ENCODE data around the gene PDCD6IP.

The PDCD6IP gene

DNA sequence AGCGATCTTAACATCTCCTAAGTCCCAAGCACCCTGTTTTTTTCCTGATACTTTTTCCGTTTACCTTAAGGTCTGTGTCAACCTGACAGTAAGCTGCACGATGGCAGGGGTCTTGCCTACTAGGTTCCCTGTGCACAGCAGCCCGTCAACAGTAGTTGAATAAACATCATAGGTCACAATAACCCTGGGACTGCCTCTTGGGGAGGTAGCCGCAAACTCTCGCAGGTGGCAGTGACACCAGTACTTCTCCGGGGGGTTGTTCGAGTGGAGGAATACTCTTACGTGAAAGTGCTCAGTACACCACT is 365 bp upstream of the PDCD6IP start:
- H3K4me1 ChIP-seq (ENCODE audit: control insufficient read depth, insufficient read depth, low read length): peaks cover 38% of the 10 kb centered on the region

DNA sequence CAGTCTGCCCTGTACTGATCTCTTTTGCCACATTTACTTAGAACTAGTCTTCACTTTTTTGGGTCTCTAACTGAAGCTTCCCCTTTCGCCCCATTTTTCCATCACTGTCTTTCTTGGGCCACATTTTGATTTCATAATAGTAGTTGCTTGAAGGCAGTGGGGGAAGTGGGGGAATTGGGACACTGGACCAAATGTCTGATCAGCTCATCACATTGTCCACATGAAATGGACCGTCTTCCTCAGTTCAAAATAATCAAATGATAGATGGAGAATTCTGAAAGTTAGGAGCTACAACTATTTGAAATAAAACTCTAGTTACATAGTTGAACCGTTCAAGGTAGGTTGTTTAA is 747 bp downstream of the PDCD6IP start:
- Histone ChIP-seq H3K9ac (ENCODE audit: low read length) (peak overlapping the region; percentile 98), H3K4me3 (ENCODE audit: low read length) (peak overlapping the region; percentile 96), H3K36me3 (ENCODE audit: control insufficient read depth, insufficient read depth, low read length, severe bottlenecking) (peaks cover 13% of the 10 kb centered on the region), H3K9me3 (ENCODE audit: control insufficient read depth, low read length) (no peaks in the 10 kb centered on the region), H3K4me1 (ENCODE audit: control insufficient read depth, insufficient read depth, low read length) (peaks cover 39% of the 10 kb centered on the region), H3K27me3 (replicated peaks; ENCODE audit: control insufficient read depth, insufficient read depth, low read length) (no peaks in the 10 kb centered on the region)
- no peak for DNase-seq (ENCODE audit: low read depth)

More for the DNA sequence above, 365 bp upstream of the PDCD6IP start:
- Histone ChIP-seq H3K9me3 (ENCODE audit: control insufficient read depth, low read length) (no peaks in the 10 kb centered on the region), H3K4me3 (ENCODE audit: low read length) (peak overlapping the region; percentile 96), H3K36me3 (ENCODE audit: control insufficient read depth, insufficient read depth, low read length, severe bottlenecking) (peaks cover 6% of the 10 kb centered on the region), H3K27me3 (replicated peaks; ENCODE audit: control insufficient read depth, insufficient read depth, low read length) (no peaks in the 10 kb centered on the region), H3K9ac (ENCODE audit: low read length) (peak overlapping the region; percentile 98)
- DNase-seq (ENCODE audit: low read depth): no peak

- Histone ChIP-seq H3K27me3 (replicated peaks; ENCODE audit: control insufficient read depth, insufficient read depth, low read length) (no peaks in the 10 kb centered on the region), H3K4me1 (ENCODE audit: control insufficient read depth, insufficient read depth, low read length) (peaks cover 40% of the 10 kb centered on the region), H3K9ac (ENCODE audit: low read length) (no peak overlapping the region), H3K36me3 (ENCODE audit: control insufficient read depth, insufficient read depth, low read length, severe bottlenecking) (peaks cover 24% of the 10 kb centered on the region), H3K4me3 (ENCODE audit: low read length) (no peak overlapping the region), H3K9me3 (ENCODE audit: control insufficient read depth, low read length) (no peaks in the 10 kb centered on the region)
- no peak for DNase-seq (ENCODE audit: low read depth)
Observed at GRCh38 chr3:33803252-33803651, 4.8 kb downstream of the PDCD6IP start.

- H3K4me1 ChIP-seq (ENCODE audit: control insufficient read depth, insufficient read depth, low read length): peaks cover 40% of the 10 kb centered on the region
- no peaks in the 10 kb centered on the region for H3K27me3 ChIP-seq (replicated peaks; ENCODE audit: control insufficient read depth, insufficient read depth, low read length)
- H3K36me3 ChIP-seq (ENCODE audit: control insufficient read depth, insufficient read depth, low read length, severe bottlenecking): peaks cover 29% of the 10 kb centered on the region
- H3K9ac ChIP-seq (ENCODE audit: low read length): no peak overlapping the region
- no peaks in the 10 kb centered on the region for H3K9me3 ChIP-seq (ENCODE audit: control insufficient read depth, low read length)
- no peak overlapping the region for H3K4me3 ChIP-seq (ENCODE audit: low read length)
- DNase-seq (ENCODE audit: low read depth): no peak
Observed at GRCh38 chr3:33803894-33804526, 5.6 kb downstream of the PDCD6IP start.

DNA sequence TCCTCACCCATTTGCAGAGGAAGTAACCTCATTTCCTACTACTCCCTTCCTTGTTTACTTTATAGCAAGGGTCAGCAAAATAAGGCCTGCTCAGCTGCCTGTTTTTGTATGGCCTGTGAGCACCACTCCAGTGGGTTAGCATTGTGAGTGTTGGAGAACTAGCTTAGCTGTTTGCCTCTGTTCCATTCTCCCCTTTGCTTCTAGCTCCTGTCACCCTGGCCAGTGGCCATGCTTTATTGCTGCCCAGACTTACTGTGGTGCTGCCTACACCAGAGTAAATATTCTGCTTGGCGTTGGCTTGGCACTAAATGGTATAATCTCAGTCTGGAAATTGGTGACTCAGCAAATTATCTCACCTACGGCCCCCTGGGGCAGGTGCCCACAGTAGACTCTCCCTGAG is 8.8 kb downstream of the PDCD6IP start:
- no peak for DNase-seq (ENCODE audit: low read depth)
- H3K9ac ChIP-seq (ENCODE audit: low read length): no peak overlapping the region
- no peaks in the 10 kb centered on the region for H3K9me3 ChIP-seq (ENCODE audit: control insufficient read depth, low read length)
- H3K4me3 ChIP-seq (ENCODE audit: low read length): no peak overlapping the region
- H3K36me3 ChIP-seq (ENCODE audit: control insufficient read depth, insufficient read depth, low read length, severe bottlenecking): peaks cover 34% of the 10 kb centered on the region
- H3K4me1 ChIP-seq (ENCODE audit: control insufficient read depth, insufficient read depth, low read length): peaks cover 12% of the 10 kb centered on the region
- no peaks in the 10 kb centered on the region for H3K27me3 ChIP-seq (replicated peaks; ENCODE audit: control insufficient read depth, insufficient read depth, low read length)

- Histone ChIP-seq H3K4me1 (ENCODE audit: control insufficient read depth, insufficient read depth, low read length) (peaks cover 7% of the 10 kb centered on the region), H3K9ac (ENCODE audit: low read length) (no peak overlapping the region), H3K27me3 (replicated peaks; ENCODE audit: control insufficient read depth, insufficient read depth, low read length) (no peaks in the 10 kb centered on the region), H3K4me3 (ENCODE audit: low read length) (no peak overlapping the region), H3K36me3 (ENCODE audit: control insufficient read depth, insufficient read depth, low read length, severe bottlenecking) (peaks cover 34% of the 10 kb centered on the region), H3K9me3 (ENCODE audit: control insufficient read depth, low read length) (no peaks in the 10 kb centered on the region)
- DNase-seq (ENCODE audit: low read depth): no peak
Observed at GRCh38 chr3:33808559-33808958, 10.1 kb downstream of the PDCD6IP start.

DNA sequence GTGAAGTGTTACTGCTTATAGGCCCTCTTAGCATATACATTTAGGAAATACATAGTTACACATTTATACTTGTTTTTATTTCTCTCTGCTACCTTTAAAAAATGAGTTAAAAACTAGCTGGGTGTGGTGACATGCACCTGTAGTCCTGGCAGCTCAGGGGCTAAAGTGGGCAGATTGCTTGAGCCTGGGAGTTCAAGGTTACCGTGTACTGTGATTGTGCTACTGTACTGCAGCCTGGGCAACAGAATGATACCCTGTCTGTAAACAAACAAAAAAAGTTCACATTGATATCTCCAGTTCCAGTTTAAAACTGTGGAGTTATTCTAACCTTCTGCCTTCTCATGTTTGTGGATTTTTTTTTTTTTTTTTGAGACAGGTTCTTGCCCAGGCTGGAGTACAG is 12.1 kb downstream of the PDCD6IP start:
- H3K9ac ChIP-seq (ENCODE audit: low read length): no peak overlapping the region
- H3K36me3 ChIP-seq (ENCODE audit: control insufficient read depth, insufficient read depth, low read length, severe bottlenecking): peaks cover 41% of the 10 kb centered on the region
- H3K4me3 ChIP-seq (ENCODE audit: low read length): no peak overlapping the region
- DNase-seq (ENCODE audit: low read depth): no peak
- no peaks in the 10 kb centered on the region for H3K27me3 ChIP-seq (replicated peaks; ENCODE audit: control insufficient read depth, insufficient read depth, low read length)
- no peaks in the 10 kb centered on the region for H3K9me3 ChIP-seq (ENCODE audit: control insufficient read depth, low read length)
- peaks cover 7% of the 10 kb centered on the region for H3K4me1 ChIP-seq (ENCODE audit: control insufficient read depth, insufficient read depth, low read length)

DNA sequence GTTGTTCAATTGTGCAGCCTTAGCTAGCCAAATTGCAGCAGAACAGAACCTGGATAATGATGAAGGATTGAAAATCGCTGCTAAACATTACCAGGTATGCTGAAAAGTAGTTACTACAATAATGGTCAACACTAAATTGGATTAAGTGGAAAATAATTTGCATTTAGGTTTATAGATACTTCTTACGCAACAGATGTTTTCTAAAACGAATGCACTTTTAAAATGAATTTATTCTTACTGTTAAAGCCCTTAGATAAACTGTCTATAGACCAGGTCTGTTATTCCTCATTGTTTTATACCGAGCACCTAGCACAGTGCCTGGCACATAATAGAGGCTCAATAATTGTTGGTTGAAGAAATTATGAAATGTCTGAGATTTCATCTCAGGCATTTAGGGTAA is 23.6 kb downstream of the PDCD6IP start:
- Histone ChIP-seq H3K36me3 (ENCODE audit: control insufficient read depth, insufficient read depth, low read length, severe bottlenecking) (peaks cover 64% of the 10 kb centered on the region), H3K9ac (ENCODE audit: low read length) (no peak overlapping the region), H3K4me1 (ENCODE audit: control insufficient read depth, insufficient read depth, low read length) (peaks cover 17% of the 10 kb centered on the region), H3K27me3 (replicated peaks; ENCODE audit: control insufficient read depth, insufficient read depth, low read length) (no peaks in the 10 kb centered on the region), H3K9me3 (ENCODE audit: control insufficient read depth, low read length) (no peaks in the 10 kb centered on the region), H3K4me3 (ENCODE audit: low read length) (no peak overlapping the region)
- DNase-seq (ENCODE audit: low read depth): no peak

- Histone ChIP-seq H3K9me3 (ENCODE audit: control insufficient read depth, low read length) (no peaks in the 10 kb centered on the region), H3K4me3 (ENCODE audit: low read length) (no peak overlapping the region), H3K36me3 (ENCODE audit: control insufficient read depth, insufficient read depth, low read length, severe bottlenecking) (peaks cover 77% of the 10 kb centered on the region), H3K4me1 (ENCODE audit: control insufficient read depth, insufficient read depth, low read length) (peaks cover 17% of the 10 kb centered on the region), H3K27me3 (replicated peaks; ENCODE audit: control insufficient read depth, insufficient read depth, low read length) (no peaks in the 10 kb centered on the region), H3K9ac (ENCODE audit: low read length) (no peak overlapping the region)
- DNase-seq (ENCODE audit: low read depth): no peak
Observed at GRCh38 chr3:33823821-33824220, 25.4 kb downstream of the PDCD6IP start.

GRCh38 chr3:33825111-33825510 is 26.7 kb downstream of the PDCD6IP start:
- no peak for DNase-seq (ENCODE audit: low read depth)
- peaks cover 90% of the 10 kb centered on the region for H3K36me3 ChIP-seq (ENCODE audit: control insufficient read depth, insufficient read depth, low read length, severe bottlenecking)
- H3K4me1 ChIP-seq (ENCODE audit: control insufficient read depth, insufficient read depth, low read length): peaks cover 12% of the 10 kb centered on the region
- H3K9me3 ChIP-seq (ENCODE audit: control insufficient read depth, low read length): no peaks in the 10 kb centered on the region
- H3K4me3 ChIP-seq (ENCODE audit: low read length): no peak overlapping the region
- no peak overlapping the region for H3K9ac ChIP-seq (ENCODE audit: low read length)
- no peaks in the 10 kb centered on the region for H3K27me3 ChIP-seq (replicated peaks; ENCODE audit: control insufficient read depth, insufficient read depth, low read length)

DNA sequence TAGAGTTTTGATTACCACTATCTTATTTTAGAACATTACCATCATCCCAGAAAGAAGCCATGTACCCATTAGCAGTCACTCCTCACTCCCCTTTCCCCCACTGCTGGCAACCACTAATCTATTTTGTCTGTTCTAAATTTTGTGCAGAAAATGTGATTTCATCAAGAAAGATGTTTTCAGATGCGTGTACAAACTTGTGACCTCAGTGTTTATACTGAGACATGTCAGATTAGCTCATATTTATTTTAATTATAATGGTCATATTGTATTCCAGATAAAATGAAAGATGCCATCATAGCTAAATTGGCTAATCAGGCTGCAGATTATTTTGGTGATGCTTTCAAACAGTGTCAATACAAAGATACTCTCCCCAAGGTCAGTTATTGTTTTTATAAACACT is 27.8 kb downstream of the PDCD6IP start:
- H3K4me3 ChIP-seq (ENCODE audit: low read length): no peak overlapping the region
- peak; percentile 51 for DNase-seq (ENCODE audit: low read depth)
- H3K27me3 ChIP-seq (replicated peaks; ENCODE audit: control insufficient read depth, insufficient read depth, low read length): no peaks in the 10 kb centered on the region
- H3K36me3 ChIP-seq (ENCODE audit: control insufficient read depth, insufficient read depth, low read length, severe bottlenecking): peaks cover 90% of the 10 kb centered on the region
- H3K9me3 ChIP-seq (ENCODE audit: control insufficient read depth, low read length): no peaks in the 10 kb centered on the region
- H3K4me1 ChIP-seq (ENCODE audit: control insufficient read depth, insufficient read depth, low read length): peaks cover 17% of the 10 kb centered on the region
- no peak overlapping the region for H3K9ac ChIP-seq (ENCODE audit: low read length)

- Histone ChIP-seq H3K9ac (ENCODE audit: low read length) (no peak overlapping the region), H3K36me3 (ENCODE audit: control insufficient read depth, insufficient read depth, low read length, severe bottlenecking) (peaks cover 89% of the 10 kb centered on the region), H3K27me3 (replicated peaks; ENCODE audit: control insufficient read depth, insufficient read depth, low read length) (no peaks in the 10 kb centered on the region), H3K4me3 (ENCODE audit: low read length) (no peak overlapping the region), H3K9me3 (ENCODE audit: control insufficient read depth, low read length) (no peaks in the 10 kb centered on the region), H3K4me1 (ENCODE audit: control insufficient read depth, insufficient read depth, low read length) (peaks cover 18% of the 10 kb centered on the region)
- peak; percentile 79 for DNase-seq (ENCODE audit: low read depth)
Observed at GRCh38 chr3:33826688-33827087, 28.3 kb downstream of the PDCD6IP start.
